Right lobe of liver (tissue), 4 donors: ENCODE measurements around the gene IREB2.

Experiments
- POLR2A ChIP-seq: fragments of 450-650 bp; IDR thresholded peaks from one replicate; pipeline ENCODE4 v1.6.1; 2017; ENCODE audit warnings: antibody characterized with exemption, mild to moderate bottlenecking
- TF ChIP-seq, protein P1 (sequence below), 4 donors: fragments of 200-600 bp in 3 of 4; fragments of 450-650 bp in 1 of 4; IDR thresholded peaks; one replicate each; pipeline versions ENCODE4 v1.5.1 to v1.8.0; 2016 to 2022; ENCODE audit warnings: antibody characterized with exemption in 4 of 4, mild to moderate bottlenecking in 2 of 4
- donor health status: DM: no; HTN: no; CAD: no.
- donor health status: DM: no; HTN: no; CAD: no.
- donor health status: DM: no; HTN: yes; CAD: no.

DNA sequence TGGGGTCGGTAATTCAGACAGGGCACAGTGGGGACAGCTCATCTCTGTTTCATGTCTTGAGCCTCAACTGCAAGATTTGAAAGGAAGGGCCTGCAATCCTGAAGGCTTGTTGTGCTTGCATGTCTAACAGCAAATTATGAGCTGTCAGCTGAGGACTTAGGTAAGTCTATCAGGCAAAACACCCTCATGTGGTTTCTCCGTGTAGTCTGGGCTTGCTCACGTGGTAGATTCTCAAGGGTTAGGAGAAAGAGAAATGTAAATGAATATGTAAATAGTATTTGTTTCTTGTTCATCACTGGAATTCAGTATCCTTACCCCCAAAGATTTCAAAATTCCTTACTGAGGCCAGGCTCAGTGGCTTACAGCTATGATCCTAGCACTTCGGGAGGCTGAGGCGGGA is 39.3 kb downstream of the IREB2 start:
- TF ChIP-seq, protein P1, sequence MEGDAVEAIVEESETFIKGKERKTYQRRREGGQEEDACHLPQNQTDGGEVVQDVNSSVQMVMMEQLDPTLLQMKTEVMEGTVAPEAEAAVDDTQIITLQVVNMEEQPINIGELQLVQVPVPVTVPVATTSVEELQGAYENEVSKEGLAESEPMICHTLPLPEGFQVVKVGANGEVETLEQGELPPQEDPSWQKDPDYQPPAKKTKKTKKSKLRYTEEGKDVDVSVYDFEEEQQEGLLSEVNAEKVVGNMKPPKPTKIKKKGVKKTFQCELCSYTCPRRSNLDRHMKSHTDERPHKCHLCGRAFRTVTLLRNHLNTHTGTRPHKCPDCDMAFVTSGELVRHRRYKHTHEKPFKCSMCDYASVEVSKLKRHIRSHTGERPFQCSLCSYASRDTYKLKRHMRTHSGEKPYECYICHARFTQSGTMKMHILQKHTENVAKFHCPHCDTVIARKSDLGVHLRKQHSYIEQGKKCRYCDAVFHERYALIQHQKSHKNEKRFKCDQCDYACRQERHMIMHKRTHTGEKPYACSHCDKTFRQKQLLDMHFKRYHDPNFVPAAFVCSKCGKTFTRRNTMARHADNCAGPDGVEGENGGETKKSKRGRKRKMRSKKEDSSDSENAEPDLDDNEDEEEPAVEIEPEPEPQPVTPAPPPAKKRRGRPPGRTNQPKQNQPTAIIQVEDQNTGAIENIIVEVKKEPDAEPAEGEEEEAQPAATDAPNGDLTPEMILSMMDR (IDR thresholded peaks at IDR 0.05): no peak
- no peak for TF ChIP-seq POLR2A
